ENCODE results near the gene CPEB2. TPM values are rescaled to one million over a fixed set of nuclear protein-coding genes. Genes with fewer than 3 reads are reported as not detected.

The CPEB2 gene
- total and polyA plus RNA-seq, 8 donors: 1.7 to 9.2 (median 6.5) TPM

DNA sequence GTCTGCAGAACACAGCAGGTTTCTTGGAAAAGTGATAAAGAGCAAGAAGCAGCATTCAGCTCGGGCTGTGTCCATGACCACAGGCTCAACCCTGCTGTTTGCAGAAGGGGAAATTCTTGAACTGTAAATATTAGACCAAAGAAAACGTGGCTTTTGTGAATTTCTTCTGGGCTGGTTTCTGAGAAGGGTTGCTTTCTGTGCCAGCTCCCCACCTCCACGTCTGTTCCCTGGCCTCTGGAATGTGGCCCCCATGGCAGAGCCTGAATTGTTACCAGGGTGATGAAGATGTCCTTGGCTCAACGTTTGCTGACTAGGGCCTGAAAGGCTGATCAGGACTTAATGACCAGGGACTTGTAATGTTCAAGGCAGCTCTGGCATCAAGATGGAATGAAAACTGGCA, 116.0 kb downstream of the CPEB2 start:
- Histone ChIP-seq H3K4me1 (peaks cover 0 to 3% (median 0%) of the 10 kb centered on the region in 3 donors), H3K9me3 (no peaks in the 10 kb centered on the region), H3K4me3 (no peak overlapping the region), H3K27me3 (no peaks in the 10 kb centered on the region), H3K36me3 (no peaks in the 10 kb centered on the region), H3K27ac (peak overlapping the region in 1 of 4 donors; percentile 26)
- no peak for TF ChIP-seq CTCF (IDR thresholded peaks at IDR 0.05)
- intact Hi-C loops (cut with DNase I): no loop called here
- 14 to 17% methylated on average over 4 of the region's 4 CpGs for WGBS, 2 donors
- peak; percentile 36 to 83 (median 56) for ATAC-seq
- no peak for FAIRE-seq
- DNase-seq: peak in 2 of 6 donors; percentile 21 to 33

All from pancreas (tissue), 10 donors.